ENCODE measurements around the gene EED.

Gene EED

GRCh38 chr11:86244522-86245368, at the start of gene EED:
EED (plus strand) TSS chr11:86244753; CDS start chr11:86245230, 477 bp downstream.
- peak; percentile 97 for DNase-seq

GRCh38 chr11:86194998-86195397, 49.6 kb upstream of the EED start:
- DNase-seq, result no peak

- DNase-seq, result no peak
Observed at GRCh38 chr11:86196085-86196696, 48.4 kb upstream of the EED start.

GRCh38 chr11:86196913-86197312, 47.6 kb upstream of the EED start:
- DNase-seq, result no peak

GRCh38 chr11:86197448-86197847, 47.1 kb upstream of the EED start:
- no peak for DNase-seq

- DNase-seq, result no peak
Observed at GRCh38 chr11:86198139-86198538, 46.4 kb upstream of the EED start.

- no peak for DNase-seq
Observed at GRCh38 chr11:86199354-86199753, 45.2 kb upstream of the EED start.

GRCh38 chr11:86201371-86201884, 43.1 kb upstream of the EED start:
- no peak for DNase-seq

GRCh38 chr11:86202013-86202336, 42.6 kb upstream of the EED start:
- no peak for DNase-seq

- no peak for DNase-seq
Observed at GRCh38 chr11:86204356-86204755, 40.2 kb upstream of the EED start.

- no peak for DNase-seq
Observed at GRCh38 chr11:86205421-86206336, 38.9 kb upstream of the EED start.

- DNase-seq, result no peak
Observed at GRCh38 chr11:86206337-86206695, 38.2 kb upstream of the EED start.

GRCh38 chr11:86207413-86207812, 37.1 kb upstream of the EED start:
- no peak for DNase-seq

GRCh38 chr11:86208572-86208971, 36.0 kb upstream of the EED start:
- no peak for DNase-seq

GRCh38 chr11:86209806-86210657, 34.5 kb upstream of the EED start:
- no peak for DNase-seq

- no peak for DNase-seq
Observed at GRCh38 chr11:86210898-86211297, 33.7 kb upstream of the EED start.

- DNase-seq, result peak; percentile 30
Observed at GRCh38 chr11:86211619-86212018, 32.9 kb upstream of the EED start.

GRCh38 chr11:86212019-86212611, 32.4 kb upstream of the EED start:
- DNase-seq, result no peak

- no peak for DNase-seq
Observed at GRCh38 chr11:86214710-86215109, 29.8 kb upstream of the EED start.

- DNase-seq, result peak; percentile 55
Observed at GRCh38 chr11:86218125-86219084, 26.1 kb upstream of the EED start.

Measured in NCI-H1105 treated with DMSO at 0.1 percent for 48 hours (cell line).